ENCODE measurements around the gene WRNIP1. TPM values are rescaled to one million over a fixed set of nuclear protein-coding genes. Genes with fewer than 3 reads are reported as not detected.
"Not testable (repeated sequence)": the region's sequence is repeated elsewhere in the genome, so short reads cannot be mapped to it uniquely, and the experiment has no call there.

Gene WRNIP1
- total RNA-seq, 1 experiment from 2014 or later = 51.7 TPM

DNA sequence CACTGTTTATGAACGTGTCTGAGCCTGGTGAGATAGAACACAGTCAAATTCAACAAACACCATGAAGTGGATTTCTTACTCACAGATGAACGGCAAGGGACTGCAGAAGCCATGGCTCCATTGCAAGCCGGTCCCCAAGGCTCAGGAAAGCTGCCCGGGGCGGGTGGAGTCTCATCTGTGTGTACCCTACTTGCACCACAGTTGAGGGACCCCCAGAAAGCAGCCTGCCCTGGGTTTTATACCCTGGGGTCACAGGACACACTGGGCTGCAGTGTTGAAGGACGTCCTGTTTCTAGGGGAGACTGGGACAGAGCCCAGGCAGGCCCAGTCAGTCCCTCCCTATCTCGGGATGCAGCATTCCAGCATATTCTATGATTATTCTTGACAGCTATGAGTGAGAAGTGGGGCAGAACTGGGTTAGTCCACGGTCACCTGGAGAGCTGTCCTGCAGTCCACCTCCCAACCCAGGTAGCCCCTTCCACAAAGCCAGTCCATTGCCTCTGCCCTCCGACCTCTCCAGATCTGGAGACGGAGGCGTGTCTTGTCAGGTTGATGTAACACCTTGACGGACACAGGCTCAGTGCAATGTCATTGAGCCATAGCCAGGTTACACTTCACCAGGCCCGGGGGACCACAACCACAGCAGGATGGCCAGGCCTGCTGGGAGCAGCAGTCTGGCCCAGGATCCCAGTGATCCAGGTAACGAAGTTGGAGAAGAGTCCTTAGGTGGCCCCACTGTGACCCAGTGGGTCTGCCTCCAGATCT lies 35.5 kb downstream of the WRNIP1 start:
- Histone ChIP-seq H3K27me3 (replicated peaks; ENCODE audit: control insufficient read depth, insufficient read depth, low read length) (no peaks in the 10 kb centered on the region), H3K4me3 (ENCODE audit: low read depth, low read length) (no peak overlapping the region), H3K4me1 (peaks cover 8% of the 10 kb centered on the region), H3K36me3 (ENCODE audit: control insufficient read depth, insufficient read depth, low read length) (no peaks in the 10 kb centered on the region), H3K9me3 (no peaks in the 10 kb centered on the region)
- peaks cover 6% of the 10 kb centered on the region for H3K4me1 Mint-ChIP-seq (ENCODE audit: low read depth, unreplicated experiment)
- ChIA-PET CTCF (no interaction called here), POLR2A (no interaction called here)
- H3K27ac Mint-ChIP-seq (ENCODE audit: unreplicated experiment) = no peak overlapping the region
- intact Hi-C loops (cut with micrococcal nuclease; ENCODE audit: unreplicated experiment) = no loop called here
- TF ChIP-seq CTCF (IDR thresholded peaks at IDR 0.05; ENCODE audit: insufficient read depth in 1 of 2, low read depth in 1 of 2, low read length in 1 of 2, severe bottlenecking in 1 of 2, unreplicated experiment in 1 of 2) = no peak
- H3K4me3 Mint-ChIP-seq (ENCODE audit: unreplicated experiment) = no peak overlapping the region
- H3K27me3 Mint-ChIP-seq (ENCODE audit: insufficient read depth, unreplicated experiment) = no peaks in the 10 kb centered on the region
- no peaks in the 10 kb centered on the region for H3K9me3 Mint-ChIP-seq (ENCODE audit: unreplicated experiment)
- no peak for DNase-seq
- no TSS peak for BruUV-seq (replicated peaks)
- H3K36me3 Mint-ChIP-seq (ENCODE audit: insufficient read depth, unreplicated experiment) = no peaks in the 10 kb centered on the region

- H3K27ac Mint-ChIP-seq (ENCODE audit: unreplicated experiment); POLR2A ChIA-PET; CTCF ChIA-PET; H3K4me1 ChIP-seq; H3K36me3 ChIP-seq (ENCODE audit: control insufficient read depth, insufficient read depth, low read length); H3K4me1 Mint-ChIP-seq (ENCODE audit: low read depth, unreplicated experiment); H3K9me3 Mint-ChIP-seq (ENCODE audit: unreplicated experiment); intact Hi-C loops (cut with micrococcal nuclease; ENCODE audit: unreplicated experiment); H3K36me3 Mint-ChIP-seq (ENCODE audit: insufficient read depth, unreplicated experiment); H3K9me3 ChIP-seq; H3K4me3 ChIP-seq (ENCODE audit: low read depth, low read length); DNase-seq; H3K27me3 Mint-ChIP-seq (ENCODE audit: insufficient read depth, unreplicated experiment); H3K27me3 ChIP-seq (replicated peaks; ENCODE audit: control insufficient read depth, insufficient read depth, low read length); BruUV-seq (replicated peaks); H3K4me3 Mint-ChIP-seq (ENCODE audit: unreplicated experiment): not testable (repeated sequence)
Observed at GRCh38 chr6:2801687-2802086, 36.5 kb downstream of the WRNIP1 start.

DNA sequence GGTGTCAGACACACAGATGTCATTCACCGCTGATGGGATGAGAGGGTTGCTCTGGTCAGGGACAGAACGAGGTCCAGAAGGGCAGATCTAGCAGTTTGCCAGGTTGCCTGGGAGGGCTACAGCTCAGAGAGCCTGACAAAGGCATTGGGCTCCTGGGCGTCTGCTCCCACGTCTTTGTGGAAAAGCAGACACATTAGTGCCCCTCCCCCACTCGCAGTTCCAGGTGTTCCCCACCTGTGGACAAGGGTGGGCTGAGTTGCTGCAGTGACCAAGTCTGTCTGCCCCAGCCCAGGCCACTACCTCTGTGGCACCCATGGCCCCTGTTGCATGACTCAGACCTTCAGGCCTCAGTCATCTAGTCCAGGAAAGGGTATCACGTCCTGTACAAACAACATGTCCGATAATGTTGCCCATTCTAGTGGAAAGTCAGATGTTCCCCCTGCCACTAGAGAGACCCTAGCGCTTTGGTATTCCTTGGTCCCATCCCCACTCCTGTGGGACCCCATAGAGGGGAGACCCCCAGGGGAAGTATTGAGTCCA lies 37.4 kb downstream of the WRNIP1 start:
- Histone ChIP-seq H3K36me3 (ENCODE audit: control insufficient read depth, insufficient read depth, low read length) (no peaks in the 10 kb centered on the region), H3K4me3 (ENCODE audit: low read depth, low read length) (no peak overlapping the region), H3K9me3 (no peaks in the 10 kb centered on the region), H3K27me3 (replicated peaks; ENCODE audit: control insufficient read depth, insufficient read depth, low read length) (no peaks in the 10 kb centered on the region), H3K4me1 (peaks cover 2% of the 10 kb centered on the region)
- no peak for DNase-seq
- H3K27me3 Mint-ChIP-seq (ENCODE audit: insufficient read depth, unreplicated experiment) = no peaks in the 10 kb centered on the region
- H3K4me1 Mint-ChIP-seq (ENCODE audit: low read depth, unreplicated experiment) = no peaks in the 10 kb centered on the region
- BruUV-seq (replicated peaks) = no TSS peak
- intact Hi-C loops (cut with micrococcal nuclease; ENCODE audit: unreplicated experiment) = no loop called here
- no peak overlapping the region for H3K4me3 Mint-ChIP-seq (ENCODE audit: unreplicated experiment)
- TF ChIP-seq CTCF (IDR thresholded peaks at IDR 0.05; ENCODE audit: insufficient read depth in 1 of 2, low read depth in 1 of 2, low read length in 1 of 2, severe bottlenecking in 1 of 2, unreplicated experiment in 1 of 2) = no peak
- ChIA-PET CTCF (no interaction called here), POLR2A (no interaction called here)
- no peak overlapping the region for H3K27ac Mint-ChIP-seq (ENCODE audit: unreplicated experiment)
- H3K9me3 Mint-ChIP-seq (ENCODE audit: unreplicated experiment) = no peaks in the 10 kb centered on the region
- H3K36me3 Mint-ChIP-seq (ENCODE audit: insufficient read depth, unreplicated experiment) = no peaks in the 10 kb centered on the region
